B cell (primary cell): ENCODE results near the gene STEAP4.

ENCODE experiments used
- EZH2 ChIP-seq: IDR thresholded peaks from 2 replicates; pipeline ENCODE4 v1.6.1; 2012; ENCODE audit warnings: borderline replicate concordance, low read depth, mild to moderate bottlenecking, moderate library complexity, low read length; ENCODE audit not compliant: insufficient read depth, poor library complexity, severe bottlenecking
- TF ChIP-seq, protein P1 (sequence below): fragments of 200-600 bp; IDR thresholded peaks from one replicate; pipeline ENCODE4 v1.8.0; 2022; ENCODE audit warnings: antibody characterized with exemption, mild to moderate bottlenecking

DNA sequence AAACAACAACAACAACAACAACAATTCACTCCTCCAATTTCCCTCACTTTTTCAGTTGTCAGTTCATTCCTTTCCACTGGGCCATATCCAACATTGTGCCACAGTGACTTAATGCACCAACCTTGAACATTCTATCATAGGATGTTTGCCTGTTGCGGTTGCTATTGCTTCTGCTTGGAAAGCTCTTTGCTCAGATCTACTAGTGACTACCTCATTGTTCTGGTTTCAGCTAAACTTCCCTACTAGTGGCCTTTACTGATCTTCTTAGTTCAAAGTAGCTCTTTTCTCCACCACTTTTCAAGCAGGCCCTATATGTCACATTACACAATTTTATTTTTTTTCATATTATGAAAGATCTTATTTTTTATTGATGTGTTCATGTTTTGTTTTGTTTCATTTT lies 9.8 kb upstream of the STEAP4 start:
- TF ChIP-seq, protein P1, sequence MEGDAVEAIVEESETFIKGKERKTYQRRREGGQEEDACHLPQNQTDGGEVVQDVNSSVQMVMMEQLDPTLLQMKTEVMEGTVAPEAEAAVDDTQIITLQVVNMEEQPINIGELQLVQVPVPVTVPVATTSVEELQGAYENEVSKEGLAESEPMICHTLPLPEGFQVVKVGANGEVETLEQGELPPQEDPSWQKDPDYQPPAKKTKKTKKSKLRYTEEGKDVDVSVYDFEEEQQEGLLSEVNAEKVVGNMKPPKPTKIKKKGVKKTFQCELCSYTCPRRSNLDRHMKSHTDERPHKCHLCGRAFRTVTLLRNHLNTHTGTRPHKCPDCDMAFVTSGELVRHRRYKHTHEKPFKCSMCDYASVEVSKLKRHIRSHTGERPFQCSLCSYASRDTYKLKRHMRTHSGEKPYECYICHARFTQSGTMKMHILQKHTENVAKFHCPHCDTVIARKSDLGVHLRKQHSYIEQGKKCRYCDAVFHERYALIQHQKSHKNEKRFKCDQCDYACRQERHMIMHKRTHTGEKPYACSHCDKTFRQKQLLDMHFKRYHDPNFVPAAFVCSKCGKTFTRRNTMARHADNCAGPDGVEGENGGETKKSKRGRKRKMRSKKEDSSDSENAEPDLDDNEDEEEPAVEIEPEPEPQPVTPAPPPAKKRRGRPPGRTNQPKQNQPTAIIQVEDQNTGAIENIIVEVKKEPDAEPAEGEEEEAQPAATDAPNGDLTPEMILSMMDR, result no peak
- TF ChIP-seq EZH2, result no peak
